BJ (cell line): ENCODE results near the gene PTPN2. TPM values are rescaled to one million over a fixed set of nuclear protein-coding genes. Genes with fewer than 3 reads are reported as not detected.

Experiments used
- CTCF ChIA-PET: fragments of 350-600 bp; formaldehyde crosslinking; extraction: SDS; loops from one replicate; lab custom pipeline; 2021; ENCODE audit warnings: antibody characterized with exemption, inconsistent platforms; lab: Yijun Ruan, JAX
- POLR2A ChIA-PET: fragments of 300-600 bp; sonication (Branson Sonifier 250); formaldehyde crosslinking; extraction: SDS; loops from one replicate; lab custom pipeline; 2021; ENCODE audit warnings: antibody characterized with exemption; lab: Charles Lee
- DNase-seq: peaks from one replicate; pipeline ENCODE4 v3.0.0-alpha.2; 2011; ENCODE audit warnings: low read depth
- H3K27me3 ChIP-seq: 2 replicates; pipeline ENCODE4 v1.6.0; 2011; ENCODE audit warnings: low read length; ENCODE audit not compliant: control insufficient read depth, insufficient read depth
- H3K36me3 ChIP-seq: 2 replicates; pipeline ENCODE4 v1.5.1; 2011; ENCODE audit warnings: low read length; ENCODE audit not compliant: control insufficient read depth, insufficient read depth
- H3K4me3 ChIP-seq: 2 replicates; pipeline ENCODE4 v1.5.1; 2011; ENCODE audit warnings: low read depth, mild to moderate bottlenecking, control low read depth, low read length
- CTCF ChIP-seq: IDR thresholded peaks from 2 replicates; pipeline ENCODE4 v1.5.1; 2011; ENCODE audit warnings: low read depth, mild to moderate bottlenecking, control low read depth, inconsistent platforms, low read length, moderate library complexity; ENCODE audit not compliant: insufficient read depth
- polyA plus RNA-seq: library from polyadenylated mRNA; depleted of rRNA; stranded (reverse); fragments of >200 nt; gene quantifications from 2 replicates; pipeline ENCODE4 v1.2.3, GENCODE V29; 2011

The PTPN2 gene
- polyA plus RNA-seq, 1 experiment = 14.5 TPM

GRCh38 chr18:12838178-12838634 lies 45.8 kb downstream of the PTPN2 start:
- no peaks in the 10 kb centered on the region for H3K27me3 ChIP-seq
- peaks cover 7% of the 10 kb centered on the region for H3K36me3 ChIP-seq
- DNase-seq = peak; percentile 78
- TF ChIP-seq CTCF = no peak
- ChIA-PET POLR2A (no interaction called here), CTCF (interaction anchor here (0.6 kb wide), 1 partner anchor 88 kb away, joined by 3 read pairs; no protein-coding TSS in a partner anchor)
- H3K4me3 ChIP-seq = no peak overlapping the region

DNA sequence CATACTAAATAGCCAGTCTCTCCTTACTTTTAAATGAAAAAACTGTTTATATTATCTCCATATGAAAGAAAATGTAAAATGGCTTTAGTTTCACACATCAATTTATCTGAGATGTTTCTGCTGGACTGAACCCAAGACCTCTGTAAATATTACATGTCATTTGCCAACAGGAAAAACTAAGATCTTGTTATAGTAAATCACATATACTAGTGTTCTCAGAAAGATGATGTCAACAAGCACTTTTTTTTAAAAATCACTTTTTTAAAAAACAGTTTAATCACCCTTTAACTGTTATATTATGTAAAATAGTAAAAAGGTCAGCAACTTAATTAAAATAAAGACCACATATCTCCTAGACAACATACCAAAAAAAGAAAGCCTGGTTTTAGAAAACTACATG lies 46.3 kb downstream of the PTPN2 start:
- CTCF ChIA-PET = interaction anchor here (0.6 kb wide), 1 partner anchor 88 kb away, joined by 3 read pairs; no protein-coding TSS in a partner anchor
- no peak for DNase-seq
- H3K4me3 ChIP-seq = no peak overlapping the region

DNA sequence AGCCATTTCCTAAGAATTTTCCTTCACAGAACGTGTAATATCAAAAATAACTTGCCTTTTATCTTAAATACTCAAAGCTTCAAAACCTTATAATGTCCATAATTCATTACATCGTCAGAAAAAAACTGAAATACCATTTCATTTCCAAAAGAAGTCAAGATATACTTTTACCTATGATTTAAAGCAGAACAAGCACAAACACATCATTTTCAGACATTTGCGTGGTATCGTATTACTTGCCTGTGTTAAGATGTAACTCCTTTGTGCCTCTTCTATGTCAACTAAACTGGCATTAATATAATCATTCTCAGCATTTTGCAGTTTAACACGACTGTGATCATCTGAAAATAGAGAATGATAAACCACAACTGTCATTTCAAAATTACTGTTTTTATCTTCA lies 47.5 kb downstream of the PTPN2 start:
- DNase-seq = no peak
- TF ChIP-seq CTCF = no peak
- ChIA-PET POLR2A (no interaction called here), CTCF (no interaction called here)
- Histone ChIP-seq H3K27me3 (no peaks in the 10 kb centered on the region), H3K4me3 (no peak overlapping the region), H3K36me3 (peaks cover 9% of the 10 kb centered on the region)

More for the DNA sequence above, 46.3 kb downstream of the PTPN2 start:
- Histone ChIP-seq H3K36me3 (peaks cover 9% of the 10 kb centered on the region), H3K27me3 (no peaks in the 10 kb centered on the region)
- TF ChIP-seq CTCF = no peak
- POLR2A ChIA-PET = no interaction called here

- ChIA-PET POLR2A (no interaction called here), CTCF (no interaction called here)
- no peak for TF ChIP-seq CTCF
- Histone ChIP-seq H3K36me3 (peaks cover 4% of the 10 kb centered on the region), H3K27me3 (no peaks in the 10 kb centered on the region), H3K4me3 (no peak overlapping the region)
- DNase-seq = no peak
These were observed 55.7 kb downstream of the PTPN2 start for GRCh38 chr18:12828116-12829051.

- CTCF ChIA-PET = no interaction called here
These were observed 56.4 kb downstream of the PTPN2 start for GRCh38 chr18:12827588-12827987.

More at GRCh38 chr18:12827588-12827987, 56.4 kb downstream of the PTPN2 start:
- no peak for TF ChIP-seq CTCF
- no peak for DNase-seq
- POLR2A ChIA-PET = no interaction called here
- no peaks in the 10 kb centered on the region for H3K27me3 ChIP-seq
- peaks cover 1% of the 10 kb centered on the region; the same call in 1 of the 2 replicates for H3K36me3 ChIP-seq
- no peak overlapping the region for H3K4me3 ChIP-seq
